Measurements from ENCODE around the gene TMED5.
"Not testable (repeated sequence)": the region's sequence is repeated elsewhere in the genome, so short reads cannot be mapped to it uniquely, and the experiment has no call there.

Gene TMED5

DNA sequence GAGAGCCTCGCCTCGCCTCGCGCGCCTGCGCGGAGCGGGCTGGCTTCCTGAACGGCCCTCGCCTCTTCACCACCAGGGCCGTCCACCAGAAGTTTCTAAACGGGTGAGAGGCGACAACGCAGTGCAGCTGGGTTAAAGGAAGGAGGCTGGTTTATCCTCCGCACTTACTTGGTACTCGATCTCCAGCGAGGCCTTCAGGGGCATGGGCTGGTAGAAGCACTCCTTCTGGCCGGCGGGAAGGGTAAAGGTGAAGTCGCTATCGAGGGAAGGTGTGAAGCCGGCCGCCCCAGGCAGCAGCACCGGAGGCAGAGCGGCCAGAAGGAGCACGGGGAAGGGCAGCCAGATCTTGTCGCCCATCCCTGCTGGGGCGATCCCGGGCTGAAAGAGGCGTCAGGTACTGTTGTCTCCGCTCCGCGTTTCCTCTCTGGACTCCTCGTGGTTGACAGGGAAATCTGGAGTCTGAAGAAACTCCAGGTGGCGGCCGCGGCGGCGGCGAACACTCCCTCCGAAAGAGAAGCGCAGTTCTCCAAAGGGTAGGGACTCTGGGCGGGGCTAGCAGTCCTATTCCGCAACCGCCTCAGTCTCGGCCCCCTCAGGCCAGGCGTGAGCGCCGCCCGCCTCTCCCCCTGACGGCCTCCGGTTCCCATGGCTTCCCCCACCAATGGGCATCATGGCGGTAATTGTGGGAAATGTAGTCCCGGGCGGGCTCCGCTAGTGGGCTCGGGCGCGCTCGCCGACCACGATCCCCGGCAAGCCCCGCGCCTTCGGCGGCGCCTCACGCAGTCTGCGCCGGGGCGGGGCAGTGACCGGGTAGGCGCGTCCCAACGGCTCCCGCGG, at the start of gene TMED5:
TMED5 (minus strand) TSS at position 528 of the 837 bp plus-strand sequence; CDS start at position 357, 171 bp downstream.
- peak; percentile 93 for DNase-seq

DNA sequence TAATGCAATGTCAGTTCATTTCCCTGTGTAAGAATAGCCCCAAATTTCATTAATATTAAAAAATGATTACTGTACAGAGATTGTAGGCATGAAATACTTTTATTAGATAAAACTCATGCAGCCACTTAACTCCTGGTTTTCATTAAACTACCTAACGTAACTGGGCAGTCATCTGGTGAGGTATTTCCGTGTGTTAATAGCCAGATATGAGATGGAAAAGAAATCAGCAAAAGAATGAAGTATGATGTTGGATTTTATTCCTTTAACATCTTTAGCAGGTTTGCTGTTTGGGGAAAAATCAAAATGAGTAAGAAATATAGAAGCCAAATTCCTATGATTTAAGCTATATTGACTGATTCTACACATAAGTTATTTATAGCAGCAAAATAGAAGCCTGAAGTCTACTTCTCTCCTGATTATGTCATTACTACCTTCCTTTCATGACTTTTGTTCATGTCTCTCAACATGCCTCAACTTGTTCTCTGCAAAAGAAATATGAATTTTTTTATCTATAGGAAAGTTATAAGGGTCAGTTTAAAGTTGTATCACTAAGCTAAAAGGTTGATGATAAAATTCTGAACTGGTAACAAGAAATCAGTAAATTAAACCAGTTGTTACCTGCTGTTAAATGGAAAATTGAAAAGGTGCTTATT, 42.9 kb upstream of the TMED5 start:
- DNase-seq: no peak

DNA sequence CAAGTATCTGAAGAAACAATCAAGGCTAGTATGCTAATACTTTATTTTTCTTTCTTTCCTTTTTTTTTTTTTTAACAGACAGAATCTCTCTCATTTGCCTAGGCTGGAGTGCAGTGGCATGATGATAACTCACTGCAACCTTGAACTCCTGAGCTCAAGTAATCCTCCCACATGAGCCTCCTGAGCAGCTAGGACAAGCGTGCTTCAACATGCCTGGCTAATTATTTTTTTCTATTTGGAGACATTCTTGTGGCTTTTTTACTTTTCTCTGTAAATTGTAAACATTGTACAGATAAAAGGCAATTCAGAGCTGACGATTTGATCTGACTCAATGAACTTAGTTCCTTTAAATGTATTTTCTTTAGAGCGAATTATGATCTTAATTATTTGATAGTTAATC, 41.7 kb upstream of the TMED5 start:
- DNase-seq: no peak

DNA sequence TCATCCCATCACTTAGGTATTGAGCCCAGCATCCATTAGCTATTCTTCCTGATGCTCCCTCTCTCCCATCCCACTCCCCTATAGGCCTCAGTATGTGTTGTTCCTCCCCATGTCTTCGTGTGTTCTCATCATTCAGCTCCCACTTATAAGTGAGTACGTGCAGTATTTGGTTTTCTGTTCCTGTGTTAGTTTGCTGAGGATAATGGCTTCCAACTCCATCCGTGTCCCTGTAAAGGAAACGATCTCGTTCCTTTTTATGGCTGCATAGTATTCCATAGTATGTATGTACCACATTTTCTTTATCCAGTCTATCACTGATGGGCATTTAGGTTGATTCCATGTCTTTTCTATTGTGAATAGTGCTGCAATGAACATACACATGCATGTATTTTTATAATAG, 40.5 kb upstream of the TMED5 start:
- DNase-seq: not testable (repeated sequence)

DNA sequence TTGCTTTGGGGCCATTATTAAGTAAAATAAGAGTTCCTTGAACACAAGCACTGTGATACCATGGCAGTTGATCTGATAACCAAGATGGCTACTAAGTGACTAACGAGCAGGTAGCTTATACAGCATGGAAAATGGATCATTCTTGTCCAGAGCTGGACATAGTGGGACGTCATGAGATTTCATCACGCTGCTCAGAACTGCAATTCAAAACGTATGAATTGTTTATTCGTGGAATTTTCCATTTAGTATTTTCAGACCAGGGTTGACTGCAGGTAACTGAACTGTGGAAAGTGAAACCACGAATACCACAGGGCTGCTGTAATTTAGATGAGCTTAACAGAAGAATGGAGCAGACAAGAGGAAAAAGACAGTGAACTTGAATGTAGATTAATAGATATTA, 39.2 kb upstream of the TMED5 start:
- DNase-seq: peak; percentile 13

DNA sequence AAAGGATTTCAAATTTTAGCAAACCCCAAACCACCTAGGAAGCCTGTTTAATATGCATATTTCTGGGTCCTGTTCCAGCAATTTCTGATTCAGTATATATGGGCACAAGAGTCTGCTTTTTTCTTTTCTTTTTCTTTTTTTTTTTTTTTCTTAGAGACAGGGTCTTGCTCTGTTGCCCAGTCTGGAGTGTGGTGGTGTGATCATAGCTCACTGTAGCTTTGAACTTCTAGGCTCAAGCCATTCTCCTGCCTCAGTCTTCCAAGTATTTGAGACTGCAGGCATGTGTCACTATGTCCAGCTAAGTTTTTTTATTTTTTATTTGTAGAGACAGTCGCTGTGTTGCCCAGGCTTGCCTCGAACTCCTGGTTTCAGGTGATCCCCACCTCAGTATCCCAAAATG, 35.1 kb upstream of the TMED5 start:
- no peak for DNase-seq

DNA sequence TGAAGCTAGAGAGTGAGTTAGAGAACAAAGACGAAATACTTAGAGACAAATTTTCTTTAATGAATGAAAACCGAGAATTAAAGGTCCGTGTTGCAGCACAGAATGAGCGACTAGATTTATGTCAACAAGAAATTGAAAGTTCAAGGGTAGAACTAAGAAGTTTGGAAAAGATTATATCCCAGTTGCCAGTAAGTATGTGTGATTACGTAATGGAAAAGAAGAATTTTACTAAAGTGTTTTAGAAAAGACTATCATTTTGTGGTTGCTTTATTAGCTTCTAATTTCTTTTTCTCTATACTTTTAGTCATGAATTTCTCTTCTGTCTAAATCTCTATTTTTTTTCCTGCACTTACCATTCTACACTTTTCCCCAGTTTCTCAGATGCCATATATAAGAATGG, 27.0 kb upstream of the TMED5 start:
- no peak for DNase-seq

DNA sequence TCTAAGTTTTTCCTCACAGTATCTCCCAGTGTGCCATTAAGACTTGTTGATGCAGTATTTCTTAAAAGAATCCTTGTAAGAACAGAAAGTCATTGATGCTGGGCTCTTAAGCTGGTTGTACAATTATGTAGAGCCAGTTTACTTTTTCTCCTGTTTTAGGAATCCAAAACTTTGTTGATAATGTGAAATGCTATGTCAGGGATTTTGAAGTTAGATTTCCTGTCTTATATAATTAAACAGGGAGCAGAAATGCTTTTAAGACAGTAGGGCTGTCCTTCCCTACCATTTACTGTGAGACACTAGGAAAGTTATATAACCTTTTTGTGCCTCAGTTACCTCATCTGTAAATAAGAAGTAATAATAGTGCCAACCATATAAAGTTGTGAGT, 26.3 kb upstream of the TMED5 start:
- DNase-seq: no peak

DNA sequence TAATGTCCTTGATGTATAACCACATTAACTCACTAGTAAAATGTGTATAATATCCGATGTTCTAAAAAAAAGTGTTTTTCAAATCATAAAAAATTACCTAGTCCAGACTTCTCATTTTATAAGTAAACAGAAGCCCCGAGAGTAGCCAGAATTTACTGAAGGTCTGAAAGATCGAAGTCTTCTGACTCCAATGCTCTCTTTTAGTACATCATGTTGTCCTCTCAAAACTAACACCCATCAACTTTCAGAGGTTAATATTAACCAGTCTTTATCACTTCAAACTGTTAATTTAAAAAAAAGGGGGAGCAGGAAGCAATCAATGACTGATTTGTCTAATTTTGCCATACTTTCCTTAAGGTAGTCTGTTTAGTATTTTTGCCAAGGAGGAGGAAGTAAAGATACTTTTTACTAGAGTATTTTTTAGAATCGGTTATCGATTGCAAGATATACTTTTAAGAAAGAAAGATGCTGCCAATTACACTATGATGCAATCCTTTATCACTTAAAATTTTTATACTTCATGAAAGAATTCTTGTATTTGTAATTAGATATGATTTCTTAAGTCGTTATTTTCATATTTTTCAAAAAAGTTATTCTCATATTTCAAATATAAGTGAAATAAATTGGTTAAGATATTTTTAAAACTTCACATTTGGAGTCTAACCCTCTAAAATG, 25.8 kb upstream of the TMED5 start:
- DNase-seq: no peak

DNA sequence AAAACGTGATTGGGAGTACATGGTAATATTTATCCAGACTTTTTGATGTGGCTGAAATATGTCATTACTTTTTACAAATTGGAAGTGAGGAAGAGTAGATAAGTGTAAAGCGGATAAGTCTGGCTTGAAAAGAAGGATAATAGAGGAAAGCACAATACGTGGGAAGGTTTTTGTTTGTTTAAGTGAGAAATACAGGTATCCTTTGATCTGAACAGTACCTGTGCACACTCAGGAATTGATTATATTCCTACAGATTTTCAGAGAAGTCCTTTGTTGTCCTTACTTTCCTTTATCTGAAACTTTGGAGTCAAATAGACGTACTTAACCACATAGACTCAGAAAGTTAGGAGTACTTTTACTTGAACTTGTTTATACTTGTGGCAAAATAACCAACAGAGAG, 20.5 kb upstream of the TMED5 start:
- DNase-seq: no peak

DNA sequence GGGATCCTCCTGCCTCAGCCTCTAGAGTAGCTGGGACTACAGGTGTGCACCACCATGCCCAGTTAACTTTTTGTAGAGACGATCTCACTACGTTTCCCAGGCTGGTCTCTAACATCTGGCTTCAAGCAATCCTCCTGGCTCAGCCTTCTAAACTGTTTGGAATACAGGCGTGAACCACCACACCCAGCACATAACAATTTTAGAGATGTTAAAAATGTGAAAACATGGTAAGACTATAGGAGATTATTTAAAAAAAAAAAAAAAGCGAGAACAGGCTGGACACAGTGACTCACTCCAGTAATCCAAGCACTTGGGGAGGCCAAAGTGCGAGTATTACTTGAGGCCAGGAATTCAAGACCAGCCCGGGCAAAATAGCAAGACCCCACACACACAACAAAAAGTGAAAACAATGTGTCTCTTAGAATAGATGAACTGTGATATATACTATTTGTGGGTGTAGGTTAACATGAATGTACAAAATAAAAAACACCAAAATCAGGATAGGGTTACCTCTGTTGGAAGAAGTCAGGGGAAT, 19.9 kb upstream of the TMED5 start:
- no peak for DNase-seq

DNA sequence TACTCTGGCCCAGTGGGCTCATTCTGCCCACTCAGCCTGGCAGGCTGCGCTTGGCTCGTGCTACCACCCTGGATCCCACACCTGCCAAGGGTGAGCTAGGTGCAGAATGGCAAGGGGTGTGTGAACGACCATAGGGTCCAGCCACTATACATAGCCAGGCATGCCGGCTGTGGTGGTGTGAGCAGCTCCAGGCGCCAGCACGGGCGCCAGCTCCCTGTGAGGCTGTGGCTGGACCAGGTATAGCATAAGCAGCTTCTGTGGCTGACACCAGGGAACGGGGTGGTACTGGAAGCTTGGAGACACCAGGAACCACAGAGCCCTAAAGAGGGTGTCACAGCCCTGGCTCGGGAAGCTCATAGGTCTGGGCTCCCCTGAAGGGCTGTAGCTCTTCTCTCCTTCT, 18.9 kb upstream of the TMED5 start:
- DNase-seq: no peak

DNA sequence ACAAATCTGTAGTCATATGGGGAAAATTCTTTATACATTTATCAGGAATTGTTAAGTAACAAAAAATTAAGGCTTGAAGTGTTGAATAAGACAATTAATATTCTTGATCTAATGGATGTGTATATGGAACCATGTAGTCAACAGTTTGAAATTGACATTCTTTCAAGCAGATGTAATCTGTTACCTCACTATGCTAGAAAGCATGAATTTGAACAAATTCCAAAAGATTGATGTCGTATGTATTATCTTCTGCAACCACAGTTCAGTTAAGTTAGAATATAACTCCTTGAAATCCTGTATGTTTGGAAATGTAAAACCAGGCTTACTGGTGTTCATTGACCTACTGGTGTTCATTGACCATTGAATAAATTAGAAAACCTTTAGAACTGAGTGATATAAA, 16.4 kb upstream of the TMED5 start:
- DNase-seq: no peak

DNA sequence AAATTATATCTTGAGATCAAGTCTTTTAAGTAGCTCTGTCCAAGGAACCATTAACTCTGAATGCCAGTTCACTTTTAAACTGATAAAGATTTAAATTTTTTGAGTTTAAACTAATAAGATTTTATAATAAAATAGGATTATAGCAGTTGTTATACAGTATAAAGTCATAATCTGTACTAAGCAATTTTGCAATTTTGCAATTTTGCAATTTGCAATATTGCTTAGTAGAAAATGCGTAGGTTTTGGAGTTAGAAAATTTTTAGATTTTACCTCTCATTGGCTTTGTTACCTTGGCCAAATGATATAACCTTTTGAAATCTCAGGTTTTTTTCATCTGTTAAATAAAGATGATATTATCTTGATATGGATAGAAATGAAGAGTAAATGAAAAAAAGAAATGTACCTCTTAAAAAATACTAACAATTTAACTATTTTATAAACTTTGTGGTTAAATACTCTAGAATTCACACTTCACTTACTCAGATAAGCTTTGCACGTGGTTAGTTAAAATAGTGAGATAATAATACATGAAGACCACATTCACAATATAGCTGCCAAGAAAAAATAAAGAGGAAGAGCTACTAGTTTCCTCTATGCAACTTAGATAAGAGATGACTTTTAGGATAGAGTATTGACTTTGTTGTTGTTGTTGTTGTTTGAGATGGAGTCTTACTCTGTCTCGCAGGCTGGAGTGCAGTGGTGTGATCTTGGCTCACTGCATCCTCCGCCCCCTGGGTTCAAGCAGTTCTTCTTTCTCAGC, 14.2 kb upstream of the TMED5 start:
- DNase-seq: no peak

DNA sequence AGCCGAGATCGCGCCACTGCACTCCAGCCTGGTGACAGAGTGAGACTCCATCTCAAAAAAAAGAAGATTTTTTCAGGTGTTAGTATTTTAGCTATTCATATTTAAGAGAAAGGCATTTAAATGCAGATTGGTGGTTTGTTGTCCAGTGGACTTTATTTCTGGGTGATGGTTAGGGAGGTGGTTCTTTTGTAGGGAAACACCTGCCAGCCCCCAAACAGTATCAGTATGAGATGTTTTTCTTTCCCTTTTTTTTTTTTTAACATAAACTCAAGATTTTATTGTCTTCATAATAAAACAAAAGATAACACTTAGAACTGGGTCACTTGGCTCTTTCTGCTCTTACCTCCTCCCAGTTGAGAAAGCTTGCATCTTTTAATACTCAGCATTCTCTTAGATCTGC, 10.2 kb upstream of the TMED5 start:
- DNase-seq: no peak

DNA sequence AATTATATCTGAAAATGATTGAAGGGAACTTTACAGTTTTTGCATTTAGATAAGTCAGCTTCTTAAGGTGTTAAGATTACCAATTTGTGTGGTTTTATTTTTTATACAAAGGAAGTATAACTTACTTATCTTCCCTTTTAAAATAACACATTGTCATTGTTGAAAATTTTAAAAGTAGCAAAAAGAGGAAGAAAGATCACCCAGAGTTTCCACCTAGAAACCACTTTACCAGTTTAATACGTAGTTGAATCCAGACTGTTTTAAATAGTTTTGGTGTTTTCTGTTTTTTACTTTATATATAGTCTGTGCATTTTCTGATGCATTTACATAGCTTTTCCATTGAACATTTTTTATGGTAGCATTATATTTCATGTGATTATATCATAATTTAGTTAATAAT, 6.5 kb upstream of the TMED5 start:
- DNase-seq: peak; percentile 14

DNA sequence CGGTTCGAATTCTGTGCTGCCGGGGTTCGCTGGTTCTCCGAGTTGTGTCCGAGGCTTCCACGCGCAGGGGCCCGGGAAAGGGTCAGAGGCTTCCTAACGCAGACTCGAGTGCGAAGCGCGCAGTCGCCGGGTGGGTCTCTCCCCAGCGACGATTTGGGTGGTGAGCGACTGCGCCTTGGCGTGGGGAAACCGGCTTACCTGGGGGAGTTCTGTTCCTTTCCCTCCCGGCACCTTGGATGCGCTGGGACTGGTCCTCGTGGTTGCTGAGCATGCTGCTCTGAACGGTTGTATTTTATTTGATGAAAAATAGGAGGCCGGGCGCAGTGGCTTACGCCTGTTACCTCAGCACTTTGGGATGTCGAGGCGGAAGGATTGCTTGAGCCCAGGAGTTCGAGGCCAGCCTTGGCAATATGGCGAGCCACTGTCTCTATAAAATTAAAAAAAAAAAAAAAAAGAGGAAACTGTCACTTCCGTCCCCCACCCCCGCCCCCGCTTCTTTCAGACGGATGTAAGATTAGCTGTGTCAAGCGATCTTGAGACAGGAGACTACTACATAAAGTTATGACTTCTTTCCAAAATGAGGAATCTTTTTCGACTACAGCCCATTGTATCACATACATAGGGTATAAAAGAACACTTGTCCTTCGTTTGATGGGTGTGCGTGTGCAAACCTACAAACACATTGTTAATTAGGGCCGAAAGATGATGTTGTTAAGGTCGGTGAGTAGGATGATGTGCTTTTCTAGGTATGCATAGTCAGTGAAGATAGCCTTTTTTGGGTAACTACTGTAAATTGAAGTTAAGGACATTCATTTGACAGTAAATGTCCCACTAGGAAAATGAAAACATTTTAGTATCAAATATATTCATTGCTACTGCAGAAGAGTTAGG, 755 bp upstream of the TMED5 start, which contains the start of gene CCDC18:
CCDC18 (plus strand) TSS at position 2 of the 891 bp plus-strand sequence. CDS start 2,638 bp downstream, outside the sequence.
- peak; percentile 62 for DNase-seq

DNA sequence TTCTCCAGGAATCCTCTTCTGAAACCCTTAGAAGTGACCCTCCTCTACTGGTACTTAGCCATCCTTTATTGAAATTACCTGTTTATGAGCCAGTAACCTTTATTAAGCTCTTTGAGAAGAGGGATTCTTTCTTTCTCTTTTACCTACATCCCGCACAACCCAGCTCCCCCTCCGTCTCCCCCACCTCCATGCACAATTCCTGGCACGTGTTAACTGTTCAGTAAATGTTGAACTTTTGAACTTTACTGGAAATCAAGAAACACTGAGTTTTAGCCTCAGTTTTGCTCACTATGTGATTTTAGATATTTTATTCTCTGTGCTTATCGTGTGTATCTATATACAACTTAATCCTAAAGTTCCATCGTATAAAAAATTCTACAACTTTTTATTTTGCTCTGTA, 1.8 kb downstream of the TMED5 start:
- DNase-seq: no peak

DNA sequence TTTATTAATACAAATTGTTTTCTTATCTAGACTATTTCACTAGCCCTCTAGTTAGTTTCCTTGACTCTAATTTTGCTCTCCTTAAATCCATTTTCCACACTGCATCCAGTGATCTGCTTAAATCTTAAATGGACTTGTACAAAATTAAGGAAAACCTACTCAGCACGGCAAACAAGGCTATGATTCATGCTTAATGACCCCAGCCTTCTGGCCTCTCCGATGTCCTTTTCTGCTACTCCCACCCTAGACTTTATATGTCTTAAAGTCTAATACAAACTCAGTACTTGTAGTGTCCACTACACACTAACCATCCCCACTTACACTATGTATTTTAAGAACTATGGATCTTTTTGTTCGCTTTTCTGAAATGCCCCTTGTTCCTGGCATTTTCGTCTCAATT, 2.2 kb downstream of the TMED5 start:
- no peak for DNase-seq

DNA sequence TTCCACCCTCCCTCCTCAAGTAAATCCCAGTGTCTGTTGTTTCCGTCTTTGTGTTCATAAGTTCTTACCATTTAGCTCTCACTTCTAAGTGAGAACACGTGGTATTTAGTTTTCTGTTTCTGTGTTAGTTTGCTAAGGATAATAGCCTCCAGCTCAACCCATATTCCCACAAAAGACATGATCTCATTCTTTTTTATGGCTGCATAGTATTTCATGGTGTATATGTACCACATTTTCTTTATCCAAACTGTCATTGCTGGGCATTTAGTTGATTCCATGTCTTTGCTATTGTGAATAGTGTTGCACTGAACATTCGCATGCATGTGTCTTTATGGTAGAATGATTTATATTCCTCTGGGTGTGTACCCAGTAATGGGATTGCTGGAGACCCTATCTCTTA, 5.6 kb downstream of the TMED5 start:
- DNase-seq: not testable (repeated sequence)

DNA sequence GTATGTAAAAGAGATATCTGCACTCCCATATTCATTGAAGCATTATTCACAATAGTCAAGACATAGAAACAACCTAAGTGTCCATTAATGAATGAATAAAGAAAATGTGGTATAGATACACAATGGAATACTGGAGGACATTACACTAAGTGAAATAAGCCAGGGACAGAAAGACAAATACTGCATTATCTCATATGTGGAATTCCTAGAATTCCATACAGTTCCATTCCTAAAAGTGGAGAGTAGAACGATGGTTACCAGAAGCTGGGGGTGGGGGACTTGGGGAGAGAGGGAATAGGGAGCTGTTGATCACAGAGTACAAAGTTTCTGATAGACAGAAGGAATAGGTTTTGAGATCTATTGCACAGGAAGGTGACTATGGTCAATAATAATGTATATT, 7.4 kb downstream of the TMED5 start:
- DNase-seq: no peak

DNA sequence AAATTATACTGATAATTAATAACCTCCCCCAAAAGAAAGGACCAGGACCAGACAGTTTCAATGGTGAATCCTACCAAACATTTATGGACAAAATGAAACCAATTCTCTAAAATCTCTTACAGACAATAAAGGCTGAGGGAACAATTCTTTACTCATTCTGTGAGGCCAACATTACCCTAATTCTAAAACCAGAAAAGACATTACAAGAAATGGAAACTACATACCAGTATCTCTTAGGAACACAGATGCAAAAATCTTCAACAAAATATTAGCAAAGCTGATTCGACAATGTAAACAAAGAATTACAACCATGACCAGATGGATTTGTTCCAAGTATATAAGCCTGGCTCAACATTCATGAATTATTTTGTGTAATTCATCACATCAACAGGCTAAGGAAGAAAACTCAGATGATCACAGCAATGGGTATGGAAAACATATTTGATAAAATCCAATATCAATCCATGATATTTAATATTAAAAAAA, 8.6 kb downstream of the TMED5 start:
- DNase-seq: no peak

Measured in KG1 (cell line).